HCT116 (cell line): Measurements from ENCODE around the gene NR1H4. TPM values are rescaled to one million over a fixed set of nuclear protein-coding genes. Genes with fewer than 3 reads are reported as not detected.

Experiments
- ATAC-seq: fragments of 200-7000 bp; cut with Tn5 transposase; 2 replicates; pipeline ENCODE4 v1.9.1; 2020; ENCODE audit warnings: mild to moderate bottlenecking, moderate library complexity
- BruUV-seq: library from RNA; stranded (reverse); fragments of 400-500 nt; replicated peaks from 2 replicates; lab custom pipeline; 2021; lab: Mats Ljungman, UMichigan
- CTCF ChIA-PET: fragments of 300-600 bp; sonication (Branson Sonifier 250); formaldehyde crosslinking; loops from one replicate; lab custom pipeline; 2021; ENCODE audit warnings: antibody characterized with exemption; lab: Charles Lee
- POLR2A ChIA-PET: fragments of 300-600, 350-600 bp; sonication (Branson Sonifier 250); formaldehyde crosslinking; loops from one replicate; lab custom pipeline; 2021; ENCODE audit warnings: antibody characterized with exemption; lab: Charles Lee
- RAD21 ChIA-PET, 2 experiments: fragments of 300-600 bp; sonication (Branson Sonifier 250); formaldehyde crosslinking; loops; one replicate each; lab custom pipeline; 2023; ENCODE audit warnings: low total read pairs in 2 of 2; ENCODE audit not compliant: uncharacterized antibody in 2 of 2, unreplicated experiment in 2 of 2, low non-redundant PET in 1 of 2; lab: Charles Lee
- DNase-seq: peaks from one replicate; pipeline ENCODE4 v3.0.0-alpha.2; 2010; ENCODE audit warnings: low read depth, low spot score
- H2AFZ ChIP-seq: fragments of 200-600 bp; shearing (Covaris generic), sonication (generic); 2 replicates; pipeline ENCODE4 v1.6.1; 2017; ENCODE audit warnings: low read depth, mixed run types, mixed read lengths, antibody characterized with exemption, low read length; ENCODE audit not compliant: poor library complexity, severe bottlenecking
- H3K27ac ChIP-seq: 2 replicates; pipeline ENCODE4 v1.5.1; 2012; ENCODE audit warnings: low read depth, low read length
- H3K27me3 ChIP-seq: fragments of 200-600 bp; sonication (generic); 2 replicates; pipeline ENCODE4 v1.6.1; 2016; ENCODE audit warnings: mixed run types, low read length, mixed read lengths; ENCODE audit not compliant: insufficient read depth
- H3K36me3 ChIP-seq, 2 experiments: fragments of 200-500 bp in 1 of 2; fragments of 200-600 bp in 1 of 2; sonication (Bioruptor generic) in 1 of 2; sonication (generic) in 1 of 2; 2 replicates each; pipeline versions ENCODE4 v1.5.1 to v1.6.1; 2014 to 2016; ENCODE audit warnings: low read length in 2 of 2, inconsistent platforms in 1 of 2, mixed read lengths in 1 of 2, mixed run types in 1 of 2; ENCODE audit not compliant: insufficient read depth in 2 of 2, control insufficient read depth in 1 of 2
- H3K4me1 ChIP-seq, 2 experiments: fragments of 200-600 bp in 1 of 2; sonication (generic) in 1 of 2; 2 replicates each; pipeline versions ENCODE4 v1.5.1 to v1.6.1; 2012 to 2017; ENCODE audit warnings: low read length in 2 of 2, inconsistent platforms in 1 of 2, mild to moderate bottlenecking in 1 of 2, mixed read lengths in 1 of 2, mixed run types in 1 of 2, moderate library complexity in 1 of 2; ENCODE audit not compliant: insufficient read depth in 2 of 2, control insufficient read depth in 1 of 2
- H3K4me2 ChIP-seq: fragments of 200-600 bp; sonication (generic); 2 replicates; pipeline ENCODE4 v1.6.1; 2017; ENCODE audit warnings: mixed run types, low read length, mixed read lengths
- H3K4me3 ChIP-seq, 2 experiments: fragments of 200-600 bp in 1 of 2; sonication (generic) in 1 of 2; replicated peaks in 1 of 2; 2 replicates each; pipeline ENCODE4 v1.5.1; 2011 to 2016; ENCODE audit warnings: low read length in 2 of 2, control low read depth in 1 of 2, low read depth in 1 of 2, mild to moderate bottlenecking in 1 of 2, mixed read lengths in 1 of 2, mixed run types in 1 of 2
- H3K79me2 ChIP-seq: fragments of 200-600 bp; sonication (generic); 2 replicates; pipeline ENCODE4 v1.6.1; 2017; ENCODE audit warnings: mild to moderate bottlenecking, mixed run types, low read length, moderate library complexity, mixed read lengths; ENCODE audit not compliant: insufficient read depth
- H3K9ac ChIP-seq: fragments of 200-600 bp; sonication (generic); 2 replicates; pipeline ENCODE4 v1.6.1; 2016; ENCODE audit warnings: low read length, mixed read lengths
- H3K9me2 ChIP-seq: fragments of 200-600 bp; sonication (generic), shearing (Covaris generic); 2 replicates; pipeline ENCODE4 v1.6.1; 2017; ENCODE audit warnings: mixed run types, mild to moderate bottlenecking, moderate library complexity; ENCODE audit not compliant: insufficient read depth
- H3K9me3 ChIP-seq, 2 experiments: fragments of 200-500 bp in 1 of 2; fragments of 200-600 bp in 1 of 2; sonication (Bioruptor generic) in 1 of 2; sonication (generic) in 1 of 2; 2 replicates each; pipeline ENCODE4 v1.6.1; 2014 to 2017; ENCODE audit warnings: low read length in 2 of 2, mixed read lengths in 2 of 2, inconsistent platforms in 1 of 2, low read depth in 1 of 2, mild to moderate bottlenecking in 1 of 2, mixed run types in 1 of 2, moderate library complexity in 1 of 2; ENCODE audit not compliant: control insufficient read depth in 1 of 2, insufficient read depth in 1 of 2
- H4K20me1 ChIP-seq: fragments of 200-600 bp; sonication (generic), shearing (Covaris generic); 2 replicates; pipeline ENCODE4 v1.6.1; 2017; ENCODE audit warnings: mixed run types, mild to moderate bottlenecking, moderate library complexity; ENCODE audit not compliant: insufficient read depth
- CBX3 ChIP-seq: IDR thresholded peaks from 2 replicates; pipeline ENCODE4 v1.6.1; 2012; ENCODE audit warnings: low read depth
- CEBPB ChIP-seq: IDR thresholded peaks from 2 replicates; pipeline ENCODE4 v1.6.1; 2012; ENCODE audit warnings: low read depth
- ELF1 ChIP-seq: IDR thresholded peaks from 2 replicates; pipeline ENCODE4 v1.6.1; 2012; ENCODE audit warnings: low read depth, borderline replicate concordance
- POLR2A ChIP-seq: IDR thresholded peaks from 2 replicates; pipeline ENCODE4 v1.7.0; 2011; ENCODE audit warnings: borderline replicate concordance; ENCODE audit not compliant: insufficient read depth, insufficient read length; ENCODE audit errors: extremely low read depth
- POLR2AphosphoS5 ChIP-seq: IDR thresholded peaks from 2 replicates; pipeline ENCODE4 v1.6.1; 2011; ENCODE audit warnings: mild to moderate bottlenecking, low read depth, low read length, moderate library complexity
- RAD21 ChIP-seq: IDR thresholded peaks from 2 replicates; pipeline ENCODE4 v1.6.1; 2012; ENCODE audit warnings: low read depth, mild to moderate bottlenecking
- REST ChIP-seq: IDR thresholded peaks from 2 replicates; pipeline ENCODE4 v1.6.1; 2012; ENCODE audit warnings: low read depth
- SIN3A ChIP-seq: IDR thresholded peaks from 2 replicates; pipeline ENCODE4 v1.6.1; 2012; ENCODE audit warnings: low read depth
- SP1 ChIP-seq: IDR thresholded peaks from 2 replicates; pipeline ENCODE4 v1.6.1; 2012; ENCODE audit warnings: low read depth
- TCF7L2 ChIP-seq: IDR thresholded peaks from 2 replicates; pipeline ENCODE4 v1.7.0; 2011; ENCODE audit warnings: borderline replicate concordance, inconsistent platforms; ENCODE audit not compliant: insufficient read depth, insufficient read length; ENCODE audit errors: extremely low read depth
- ZFX ChIP-seq: fragments of 450-650 bp; IDR thresholded peaks from 2 replicates; pipeline ENCODE4 v1.6.1; 2017
- intact Hi-C: fragments of 100-400 bp; cut with micrococcal nuclease; formaldehyde crosslinking; loops from 2 replicates; pipeline ENCODE4 v1.10.0; 2022
- total RNA-seq: library from RNA; stranded (reverse); gene quantifications from one replicate; pipeline ENCODE4 v1.2.1, GENCODE V29; 2021; ENCODE audit not compliant: unreplicated experiment

NR1H4 gene
- total RNA-seq, 1 experiment from 2014 or later: not detected

GRCh38 chr12:100450735-100451134 is 22.9 kb upstream of the NR1H4 start:
- CTCF ChIA-PET: no interaction called here
- ATAC-seq (no peak), DNase-seq (no peak)
- Histone ChIP-seq H3K9ac (no peak overlapping the region), H3K4me1 (no peaks in the 10 kb centered on the region), H3K36me3 (no peaks in the 10 kb centered on the region), H3K9me3 (no peaks in the 10 kb centered on the region), H3K4me3 (no peak overlapping the region), H3K9me2 (no peaks in the 10 kb centered on the region), H3K27me3 (peaks cover 5% of the 10 kb centered on the region), H3K79me2 (no peaks in the 10 kb centered on the region), H3K4me2 (no peak overlapping the region), H4K20me1 (no peaks in the 10 kb centered on the region), H3K27ac (no peak overlapping the region), H2AFZ (no peak overlapping the region)
- RAD21 ChIA-PET: no interaction called here
- POLR2A ChIA-PET: no interaction called here
- no TSS peak for BruUV-seq
- intact Hi-C loops: no loop called here
- no peak for TF ChIP-seq POLR2AphosphoS5
- no peak for TF ChIP-seq CBX3
- no peak for TF ChIP-seq RAD21
- TF ChIP-seq SP1: no peak
- TF ChIP-seq CEBPB: no peak
- no peak for TF ChIP-seq ZFX
- no peak for TF ChIP-seq SIN3A
- no peak for TF ChIP-seq REST
- TF ChIP-seq ELF1: no peak
- TF ChIP-seq POLR2A: no peak
- no peak for TF ChIP-seq TCF7L2
